Mesodermal cell (in vitro differentiated cells): ENCODE measurements around the gene SIX4.

Experiments used
- H3K27ac ChIP-seq: 2 replicates; pipeline ENCODE4 v1.7.0; 2013; ENCODE audit warnings: mild to moderate bottlenecking, low read depth, low read length, moderate library complexity; ENCODE audit not compliant: severe bottlenecking
- H3K36me3 ChIP-seq: 2 replicates; pipeline ENCODE4 v1.7.1; 2013; ENCODE audit warnings: mild to moderate bottlenecking, low read length, moderate library complexity; ENCODE audit not compliant: control insufficient read depth, insufficient read depth
- H3K4me1 ChIP-seq: one replicate; pipeline ENCODE4 v1.7.1; 2013; ENCODE audit warnings: mild to moderate bottlenecking, low read length; ENCODE audit not compliant: insufficient read depth, control insufficient read depth, poor library complexity, severe bottlenecking
- H3K4me3 ChIP-seq: 2 replicates; pipeline ENCODE4 v1.7.0; 2013; ENCODE audit warnings: low read length, control low read depth, mild to moderate bottlenecking; ENCODE audit not compliant: insufficient read depth, poor library complexity, severe bottlenecking; ENCODE audit errors: extremely low read depth
- H3K9me3 ChIP-seq: 2 replicates; pipeline ENCODE4 v1.7.1; 2013; ENCODE audit warnings: mild to moderate bottlenecking, low read length, moderate library complexity; ENCODE audit not compliant: control insufficient read depth
- WGBS, 2 experiments: methylation state at CpG; one replicate each; pipeline ENCODE4 v1.1.5; 2013; ENCODE audit warnings: missing lambda C conversion rate in 2 of 2; ENCODE audit not compliant: insufficient coverage in 2 of 2; 5-methylcytosine and 5-hydroxymethylcytosine counted together

Gene SIX4

DNA sequence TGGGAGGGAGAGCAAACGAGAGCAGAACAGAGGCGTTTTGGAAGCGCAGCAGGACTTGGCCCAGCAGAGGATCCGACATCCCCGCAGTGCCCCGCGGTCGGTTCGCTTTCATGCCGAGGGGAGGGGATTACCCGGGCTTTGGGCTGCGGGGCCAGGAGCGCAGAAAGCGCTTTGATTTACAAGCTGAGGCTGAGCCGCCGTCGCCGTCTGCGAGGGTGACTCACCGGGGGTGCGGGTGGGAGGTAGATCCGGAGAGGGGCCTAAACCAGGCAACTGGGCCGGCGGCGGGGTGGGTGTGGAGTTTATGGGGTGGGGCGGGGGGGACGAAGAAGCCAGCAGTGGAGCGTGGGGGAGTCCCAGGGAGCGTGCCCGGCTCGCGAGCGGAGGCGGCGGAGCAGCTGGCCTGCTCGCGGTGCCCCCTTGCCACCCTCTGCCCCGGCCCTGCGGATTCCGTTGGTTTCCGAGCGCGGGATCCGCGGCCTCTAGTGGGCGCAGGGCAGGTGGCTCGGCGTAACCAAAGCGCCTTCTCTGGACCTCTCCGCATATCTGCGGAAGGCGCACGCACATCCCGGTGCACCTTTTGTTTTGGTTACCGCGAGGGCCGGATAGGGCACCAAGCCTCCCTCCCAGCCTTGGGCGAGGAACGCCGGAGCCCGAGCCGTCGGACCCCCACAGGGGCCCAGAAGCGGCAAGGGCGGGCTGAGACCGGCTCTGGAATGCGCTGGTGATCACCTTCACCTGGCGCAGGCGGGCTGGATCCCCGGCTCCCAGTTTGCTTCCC is 2.6 kb downstream of the SIX4 start:
- Histone ChIP-seq H3K27ac (peak overlapping the region; percentile 23), H3K4me3 (peak overlapping the region; percentile 78), H3K9me3 (no peaks in the 10 kb centered on the region), H3K4me1 (peaks cover 7% of the 10 kb centered on the region), H3K36me3 (peaks cover 18% of the 10 kb centered on the region)
- 1% methylated on average over 46 to 61 of the region's 70 CpGs for WGBS, 2 experiments

- Histone ChIP-seq H3K27ac (peak overlapping the region; percentile 23), H3K36me3 (peaks cover 18% of the 10 kb centered on the region), H3K4me1 (peaks cover 7% of the 10 kb centered on the region), H3K4me3 (peak overlapping the region; percentile 78), H3K9me3 (no peaks in the 10 kb centered on the region)
- WGBS, 2 experiments = 8 to 11% methylated on average over 1 to 2 of the region's 4 CpGs
Measured at GRCh38 chr14:60720962-60721325, 3.2 kb downstream of the SIX4 start.

- Histone ChIP-seq H3K36me3 (peaks cover 18% of the 10 kb centered on the region), H3K4me1 (peaks cover 7% of the 10 kb centered on the region), H3K27ac (no peak overlapping the region), H3K4me3 (no peak overlapping the region), H3K9me3 (no peaks in the 10 kb centered on the region)
- WGBS, 2 experiments = 50% methylated on average over 1 of the region's 1 CpG; no CpG with 5 or more reads in 1 of the 2 experiments
Measured at GRCh38 chr14:60720391-60720790, 3.8 kb downstream of the SIX4 start.

DNA sequence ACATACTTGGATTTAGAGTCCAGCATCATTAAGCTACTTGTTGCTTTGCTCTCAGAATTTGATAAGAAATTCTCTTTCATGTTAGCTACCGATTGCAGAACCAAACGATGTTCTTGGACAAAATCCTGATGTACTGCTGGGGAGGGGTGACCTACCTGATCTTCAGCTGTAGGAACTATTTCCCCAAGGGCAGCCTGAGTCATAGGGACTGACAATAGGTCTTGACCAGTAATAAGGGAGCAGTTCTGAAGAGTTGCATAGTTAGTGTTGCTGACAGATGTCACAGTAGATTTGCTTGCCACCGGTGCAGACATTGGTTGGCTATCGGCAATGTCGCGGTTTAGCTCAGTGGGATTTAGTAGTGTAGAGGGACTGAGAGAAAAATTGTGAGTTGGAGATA is 10.6 kb downstream of the SIX4 start:
- 93% methylated on average over 6 of the region's 6 CpGs for WGBS, 2 experiments
- no peak overlapping the region for H3K4me3 ChIP-seq
- H3K27ac ChIP-seq = no peak overlapping the region
- H3K9me3 ChIP-seq = no peaks in the 10 kb centered on the region
- no peaks in the 10 kb centered on the region for H3K4me1 ChIP-seq
- peaks cover 7% of the 10 kb centered on the region for H3K36me3 ChIP-seq

DNA sequence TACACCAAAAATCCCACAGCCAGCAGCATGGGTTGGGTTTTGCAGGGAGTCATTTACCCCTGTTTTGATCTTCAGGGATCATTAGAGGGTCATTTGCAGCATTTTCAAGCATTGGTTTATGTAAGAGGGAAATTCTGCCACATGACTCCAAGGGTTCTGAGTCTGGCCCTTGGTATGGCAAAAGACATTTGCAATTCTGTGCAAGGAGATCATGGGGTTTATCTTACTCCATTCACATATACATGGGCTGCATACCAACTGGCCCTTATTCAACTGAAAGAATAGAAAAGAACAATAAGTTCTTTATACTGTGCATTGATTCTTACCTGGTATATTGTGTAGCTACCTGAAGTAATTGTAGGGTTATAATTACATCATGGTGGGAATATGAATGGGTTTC is 13.7 kb downstream of the SIX4 start:
- H3K4me3 ChIP-seq = no peak overlapping the region
- no peaks in the 10 kb centered on the region for H3K9me3 ChIP-seq
- H3K4me1 ChIP-seq = no peaks in the 10 kb centered on the region
- H3K36me3 ChIP-seq = peaks cover 7% of the 10 kb centered on the region
- H3K27ac ChIP-seq = no peak overlapping the region

GRCh38 chr14:60707858-60708257 is 16.3 kb downstream of the SIX4 start:
- Histone ChIP-seq H3K9me3 (no peaks in the 10 kb centered on the region), H3K4me3 (no peak overlapping the region), H3K36me3 (no peaks in the 10 kb centered on the region), H3K27ac (no peak overlapping the region), H3K4me1 (no peaks in the 10 kb centered on the region)
- 98 to 100% methylated on average over 3 of the region's 3 CpGs for WGBS, 2 experiments

DNA sequence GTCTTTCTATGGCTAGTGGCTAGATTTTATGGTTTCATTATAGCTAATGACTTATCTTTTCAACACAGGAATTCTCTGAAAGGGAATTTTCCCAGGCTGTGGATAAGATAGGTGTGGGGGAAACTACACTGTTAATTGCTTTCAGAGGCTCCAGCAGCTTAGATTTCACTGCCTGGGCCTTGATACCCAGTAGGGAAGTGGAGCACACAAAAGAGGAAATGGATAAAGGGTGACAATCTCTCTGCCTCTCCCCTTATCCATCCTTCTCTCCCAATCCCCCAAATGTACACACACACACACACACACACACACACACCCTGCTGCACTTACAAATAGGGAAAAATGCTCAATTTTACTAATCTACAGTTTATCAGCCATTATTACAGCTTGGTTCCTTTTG is 19.1 kb downstream of the SIX4 start:
- H3K27ac ChIP-seq = no peak overlapping the region
- no peak overlapping the region for H3K4me3 ChIP-seq
- no peaks in the 10 kb centered on the region for H3K9me3 ChIP-seq
- H3K36me3 ChIP-seq = no peaks in the 10 kb centered on the region
- no peaks in the 10 kb centered on the region for H3K4me1 ChIP-seq

GRCh38 chr14:60700598-60700997 is 23.6 kb downstream of the SIX4 start:
- WGBS, 2 experiments = no CpG with 5 or more reads among the region's 3 CpGs
- no peaks in the 10 kb centered on the region for H3K9me3 ChIP-seq
- H3K4me1 ChIP-seq = no peaks in the 10 kb centered on the region
- H3K27ac ChIP-seq = no peak overlapping the region
- no peaks in the 10 kb centered on the region for H3K36me3 ChIP-seq
- H3K4me3 ChIP-seq = no peak overlapping the region

- no peaks in the 10 kb centered on the region for H3K4me1 ChIP-seq
Measured at GRCh38 chr14:60695327-60695726, 28.8 kb downstream of the SIX4 start.

DNA sequence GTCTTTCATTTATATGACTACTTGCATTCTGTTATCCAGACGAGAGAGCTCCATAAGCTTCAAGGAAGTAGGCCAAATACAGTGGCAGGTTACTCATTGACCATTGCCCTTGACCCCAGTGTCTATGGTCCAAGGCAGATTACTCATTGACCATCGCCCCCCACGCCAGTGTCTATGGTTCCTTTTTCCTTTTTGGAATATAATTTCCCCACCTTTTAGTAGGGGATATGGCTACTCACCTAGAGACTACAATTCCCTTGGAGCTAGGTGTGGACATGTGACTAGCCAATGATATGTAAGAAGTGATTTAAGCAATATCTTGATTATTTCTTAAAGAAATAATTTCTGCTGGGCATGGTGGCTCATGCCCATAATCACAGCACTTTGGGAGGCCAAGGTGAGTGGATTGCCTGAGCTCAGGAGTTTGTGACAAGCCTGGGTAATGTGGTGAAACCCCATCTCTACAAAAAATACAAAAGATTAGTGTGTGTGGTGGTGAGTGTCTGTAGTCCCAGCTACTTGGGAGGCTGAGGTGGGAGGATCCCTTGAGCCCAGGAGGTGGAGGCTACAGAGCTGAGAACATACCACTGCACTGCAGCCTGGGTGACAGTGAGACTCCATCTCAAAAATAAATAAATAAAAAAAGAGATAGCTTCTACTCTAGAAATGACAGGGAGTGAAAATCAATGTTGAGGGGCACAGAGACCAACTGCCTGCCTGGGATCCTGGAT is 32.6 kb downstream of the SIX4 start:
- H3K36me3 ChIP-seq = no peaks in the 10 kb centered on the region
- H3K4me3 ChIP-seq = no peak overlapping the region
- H3K4me1 ChIP-seq = no peaks in the 10 kb centered on the region
- WGBS, 2 experiments = 83 to 89% methylated on average over 1 to 3 of the region's 3 CpGs
- H3K27ac ChIP-seq = no peak overlapping the region
- H3K9me3 ChIP-seq = no peaks in the 10 kb centered on the region

More at GRCh38 chr14:60695327-60695726, 28.8 kb downstream of the SIX4 start:
- H3K27ac ChIP-seq = no peak overlapping the region
- WGBS, 2 experiments = 100% methylated on average over 1 of the region's 4 CpGs; no CpG with 5 or more reads in 1 of the 2 experiments
- no peak overlapping the region for H3K4me3 ChIP-seq
- H3K9me3 ChIP-seq = no peaks in the 10 kb centered on the region
- H3K36me3 ChIP-seq = no peaks in the 10 kb centered on the region

DNA sequence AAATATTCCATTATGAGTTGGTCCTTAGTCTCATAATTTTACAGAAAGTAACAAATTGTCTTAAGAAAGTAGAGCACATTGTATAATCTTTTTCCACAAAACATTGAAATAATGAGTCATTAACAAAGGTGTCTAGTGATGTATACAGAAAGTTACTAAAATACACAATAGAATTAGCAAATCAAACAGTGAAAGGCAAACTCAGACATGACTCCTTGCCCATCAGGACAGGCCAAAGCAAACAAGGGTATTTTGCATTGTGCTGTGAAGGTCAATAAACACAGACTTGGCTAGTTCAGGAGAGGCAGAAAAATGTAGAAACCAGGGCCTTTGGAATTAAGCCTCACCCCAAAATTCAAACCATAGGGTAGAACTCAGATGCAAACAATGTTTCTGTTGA is 37.3 kb downstream of the SIX4 start:
- H3K9me3 ChIP-seq = no peaks in the 10 kb centered on the region

More for the DNA sequence above, 37.3 kb downstream of the SIX4 start:
- no peaks in the 10 kb centered on the region for H3K36me3 ChIP-seq
- no peak overlapping the region for H3K4me3 ChIP-seq
- H3K4me1 ChIP-seq = no peaks in the 10 kb centered on the region
- no peak overlapping the region for H3K27ac ChIP-seq
